Cardiac septum (tissue), 1 donor: ENCODE data around the gene SART3. TPM values are rescaled to one million over a fixed set of nuclear protein-coding genes. Genes with fewer than 3 reads are reported as not detected.

ENCODE experiments used
- DNase-seq: peaks from one replicate; pipeline ENCODE4 v3.0.0-alpha.2; 2020; ENCODE audit warnings: low spot score
- intact Hi-C: fragments of 100-400 bp; cut with DNase I; formaldehyde crosslinking; loops from one replicate; pipeline ENCODE4 v1.14.0; 2022
- total RNA-seq: library from RNA; stranded (reverse); fragmentation: NEBNext Ultra II Directional; extraction: Animal tissue kit (Norgen Biotek cat#: 25700); gene quantifications from one replicate; pipeline ENCODE4 v1.2.1, GENCODE V29; 2021
- donor health status: DM: no; HTN: no; CAD: no.

SART3 gene
- total RNA-seq, 1 donor from 2014 or later = 29.2 TPM

DNA sequence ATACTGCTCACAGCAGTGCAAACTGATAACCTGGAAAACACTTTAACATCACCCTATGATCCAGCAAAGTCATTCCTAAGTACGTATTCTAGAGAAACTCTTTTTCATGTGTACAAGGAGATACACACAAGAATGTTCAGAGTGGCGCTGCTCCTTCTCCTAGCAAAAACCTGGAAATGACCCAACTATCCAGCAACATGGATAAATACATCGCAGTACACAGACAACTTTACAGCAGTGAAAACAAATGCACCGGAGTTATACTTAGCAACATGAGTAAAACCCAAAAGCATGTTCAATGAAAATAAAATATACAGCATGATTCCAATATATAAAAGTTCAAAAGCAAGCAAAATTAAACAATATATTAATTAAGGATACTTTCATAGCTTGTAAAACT, 18.7 kb downstream of the SART3 start:
- intact Hi-C loops = no loop called here
- DNase-seq = no peak

DNA sequence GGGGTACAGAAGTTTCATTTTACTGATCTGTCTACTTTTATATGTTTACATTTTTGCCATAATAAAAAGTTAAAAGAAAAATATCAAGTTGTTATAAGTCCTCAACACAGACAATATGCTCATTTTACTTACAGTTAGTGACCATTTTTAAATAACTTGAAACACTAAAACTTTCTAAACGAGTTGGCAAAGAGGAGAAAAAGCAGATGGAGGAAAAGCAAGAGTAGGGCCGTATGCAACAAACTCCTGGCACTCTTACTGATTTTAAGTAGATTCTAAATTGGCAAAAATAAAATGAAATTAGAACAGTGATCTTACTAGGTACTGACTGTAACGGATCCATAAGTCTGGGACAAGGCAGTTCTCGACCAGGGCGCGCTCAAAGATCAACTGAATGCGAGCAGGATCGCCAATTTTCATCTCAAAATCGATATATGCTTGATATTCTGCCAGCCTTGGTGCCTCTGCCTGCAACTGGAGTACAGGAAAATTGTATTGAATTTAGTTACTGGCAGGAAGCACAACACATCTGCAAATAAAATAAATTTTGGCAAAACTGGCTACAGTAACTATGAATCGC, 22.3 kb downstream of the SART3 start:
- intact Hi-C loops = no loop called here
- no peak for DNase-seq

DNA sequence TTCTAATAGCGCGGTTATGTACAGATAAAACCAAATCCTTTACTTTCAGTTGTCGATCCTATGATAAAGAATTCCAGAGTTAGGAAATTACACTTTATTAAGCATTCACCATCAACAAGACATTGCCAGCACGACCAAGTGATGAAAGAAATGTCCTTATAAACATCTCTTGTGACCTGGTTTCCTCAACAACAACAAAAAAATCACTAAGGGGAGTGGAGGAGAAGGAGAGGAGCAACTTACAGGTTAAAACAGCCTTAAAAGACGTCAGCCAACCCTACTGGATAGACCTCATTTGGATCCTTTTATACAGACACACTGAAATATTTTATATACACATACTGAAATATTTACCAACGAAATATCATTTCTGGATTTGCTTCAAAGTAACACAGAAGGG, 22.8 kb downstream of the SART3 start:
- no peak for DNase-seq
- intact Hi-C loops = no loop called here

DNA sequence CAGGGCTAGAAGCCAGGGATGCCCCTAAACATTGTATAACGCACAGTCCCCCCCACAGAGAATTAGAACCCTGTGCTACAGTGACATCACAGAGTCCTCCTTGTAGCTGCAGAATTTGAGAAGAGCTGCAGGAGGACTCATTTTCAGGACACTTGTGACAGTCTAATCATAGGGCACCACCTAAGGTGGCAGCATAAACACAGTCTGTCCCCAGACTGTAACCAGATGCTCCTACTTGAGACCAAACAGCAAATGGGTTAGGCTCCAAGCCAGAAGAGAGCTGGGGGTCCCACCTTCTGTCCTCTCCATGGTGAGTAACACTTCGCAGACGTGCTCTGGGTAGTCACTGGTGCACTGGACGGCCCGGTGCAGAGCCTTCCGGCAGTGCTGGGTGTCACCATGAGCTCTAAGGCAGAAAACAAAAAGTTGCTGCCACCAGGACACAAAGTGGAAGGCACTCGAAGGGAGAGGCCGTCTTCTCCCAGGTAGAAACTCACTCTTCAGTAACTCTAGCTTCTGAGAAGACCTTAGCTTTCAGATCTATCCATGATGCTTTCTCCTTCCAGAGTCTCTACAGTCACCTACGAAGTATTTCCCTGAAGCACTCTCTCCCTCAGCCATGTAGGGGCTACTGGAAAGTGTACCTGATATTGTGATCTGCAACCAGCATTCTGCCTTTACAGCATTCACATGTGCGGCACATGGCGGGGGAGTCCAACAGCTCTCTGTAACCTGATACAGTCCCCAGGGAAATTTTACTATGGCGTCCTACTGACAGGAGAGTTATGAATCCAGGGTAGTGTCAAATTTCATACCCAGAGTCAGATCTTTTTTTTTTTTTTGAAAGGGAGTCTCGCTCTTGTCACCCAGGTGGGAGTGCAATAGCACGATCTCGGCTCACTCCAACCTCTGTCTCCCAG, 28.8 kb downstream of the SART3 start:
- intact Hi-C loops = no loop called here
- no peak for DNase-seq

DNA sequence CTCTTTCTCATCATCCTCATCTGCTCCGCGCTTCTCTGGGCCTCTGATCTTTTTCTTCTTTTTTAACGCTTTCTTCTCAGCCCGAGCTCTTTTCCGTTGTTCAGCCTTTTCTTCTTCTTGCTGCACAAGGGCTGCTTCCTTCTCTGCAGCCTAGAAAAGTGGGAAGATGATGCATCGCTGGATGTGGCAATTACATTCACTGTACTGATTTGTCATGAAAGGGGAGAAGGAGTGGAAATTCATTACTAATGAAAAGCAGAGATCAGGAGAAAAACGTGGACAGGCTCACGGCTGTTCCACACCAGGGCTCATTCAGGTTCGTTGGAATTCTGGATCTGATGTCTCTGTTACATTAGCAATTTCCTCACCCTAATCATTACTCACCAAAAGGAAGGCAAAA, 30.8 kb downstream of the SART3 start:
- no peak for DNase-seq
- intact Hi-C loops = no loop called here

DNA sequence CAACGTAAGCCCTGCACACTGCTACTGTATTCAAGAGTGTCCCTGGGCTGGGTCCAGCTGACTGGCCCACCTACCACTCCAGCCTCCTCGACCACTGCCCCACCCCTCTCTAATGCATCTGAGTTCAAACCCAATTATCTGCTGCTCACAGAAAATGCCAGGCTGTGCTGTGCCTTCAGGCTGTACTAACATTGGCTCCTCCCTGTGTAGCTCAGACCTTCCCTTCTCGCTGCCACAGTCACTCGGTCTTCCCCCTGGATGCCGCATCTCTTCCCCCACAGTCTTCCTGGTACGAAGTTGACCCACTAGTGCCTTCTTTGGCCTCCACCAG, 33.8 kb downstream of the SART3 start:
- no peak for DNase-seq
- intact Hi-C loops = no loop called here

GRCh38 chr12:108526482-108527165, 34.3 kb downstream of the SART3 start:
- no peak for DNase-seq
- intact Hi-C loops = no loop called here

GRCh38 chr12:108525681-108526080, 35.3 kb downstream of the SART3 start:
- intact Hi-C loops = no loop called here
- no peak for DNase-seq

DNA sequence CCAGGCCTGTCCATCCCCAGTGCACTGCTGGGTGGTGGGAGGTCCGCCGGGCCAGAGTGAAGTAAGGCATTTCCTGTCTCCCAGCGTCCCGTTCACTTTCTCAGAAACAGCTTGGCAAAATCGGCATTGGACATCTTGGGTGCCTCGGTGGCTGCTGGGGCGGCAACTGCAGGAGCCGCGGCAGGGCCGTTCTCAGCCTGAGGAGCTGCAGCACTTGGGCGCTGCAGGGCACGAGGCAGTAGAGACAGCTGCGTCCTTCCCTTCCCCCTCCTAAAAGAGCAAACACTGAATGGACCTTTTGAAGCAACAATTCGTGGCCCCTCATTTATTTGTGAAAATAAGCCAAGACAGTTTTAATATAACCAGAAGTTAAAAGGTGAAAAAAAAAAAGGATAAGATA, 37.6 kb downstream of the SART3 start:
- intact Hi-C loops = no loop called here

GRCh38 chr12:108519558-108519957, 41.4 kb downstream of the SART3 start:
- intact Hi-C loops = loop anchor here (10.0 kb wide), 2 partner anchors 95 to 835 kb away; partner anchors contain the start of gene PWP1

More for the DNA sequence above, 37.6 kb downstream of the SART3 start:
- DNase-seq = no peak

GRCh38 chr12:108518716-108519496, 42.1 kb downstream of the SART3 start:
- no peak for DNase-seq
- intact Hi-C loops = loop anchor here (10.0 kb wide), 2 partner anchors 96 to 834 kb away; partner anchors contain the start of gene PWP1

More at GRCh38 chr12:108519558-108519957, 41.4 kb downstream of the SART3 start:
- DNase-seq = no peak

- intact Hi-C loops = loop anchor here (10.0 kb wide), 2 partner anchors 97 to 833 kb away; partner anchors contain the start of gene PWP1
- DNase-seq = no peak
These were observed 42.8 kb downstream of the SART3 start for GRCh38 chr12:108518101-108518715.

GRCh38 chr12:108517288-108518100, 43.5 kb downstream of the SART3 start:
- no peak for DNase-seq
- intact Hi-C loops = loop anchor here (10.0 kb wide), 2 partner anchors 97 to 833 kb away; partner anchors contain the start of gene PWP1

- no peak for DNase-seq
- intact Hi-C loops = loop anchor here (10.0 kb wide), 2 partner anchors 98 to 832 kb away; partner anchors contain the start of gene PWP1
These were observed 44.3 kb downstream of the SART3 start for GRCh38 chr12:108516511-108517275.

GRCh38 chr12:108515916-108516315, 45.1 kb downstream of the SART3 start:
- no peak for DNase-seq
- intact Hi-C loops = loop anchor here (10.0 kb wide), 2 partner anchors 99 to 831 kb away; partner anchors contain the start of gene PWP1

- DNase-seq = peak; percentile 100
- intact Hi-C loops = loop anchor here (5.0 to 10.0 kb wide), 4 partner anchors 100 to 830 kb away; partner anchors contain the start of gene PWP1
These were observed 45.8 kb downstream of the SART3 start, which contains the start of gene FICD for GRCh38 chr12:108514973-108515814. TSS of gene FICD (plus strand) at chr12:108515277. CDS start at chr12:108516973, 1,696 bp downstream.
